Measurements from ENCODE around the gene DCST1. TPM values are rescaled to one million over a fixed set of nuclear protein-coding genes. Genes with fewer than 3 reads are reported as not detected.
A peak's percentile ranks its signal among the peaks of the same experiment; 100 is the strongest.

Gene DCST1
- polyA plus RNA-seq, 3 donors = not detected

DNA sequence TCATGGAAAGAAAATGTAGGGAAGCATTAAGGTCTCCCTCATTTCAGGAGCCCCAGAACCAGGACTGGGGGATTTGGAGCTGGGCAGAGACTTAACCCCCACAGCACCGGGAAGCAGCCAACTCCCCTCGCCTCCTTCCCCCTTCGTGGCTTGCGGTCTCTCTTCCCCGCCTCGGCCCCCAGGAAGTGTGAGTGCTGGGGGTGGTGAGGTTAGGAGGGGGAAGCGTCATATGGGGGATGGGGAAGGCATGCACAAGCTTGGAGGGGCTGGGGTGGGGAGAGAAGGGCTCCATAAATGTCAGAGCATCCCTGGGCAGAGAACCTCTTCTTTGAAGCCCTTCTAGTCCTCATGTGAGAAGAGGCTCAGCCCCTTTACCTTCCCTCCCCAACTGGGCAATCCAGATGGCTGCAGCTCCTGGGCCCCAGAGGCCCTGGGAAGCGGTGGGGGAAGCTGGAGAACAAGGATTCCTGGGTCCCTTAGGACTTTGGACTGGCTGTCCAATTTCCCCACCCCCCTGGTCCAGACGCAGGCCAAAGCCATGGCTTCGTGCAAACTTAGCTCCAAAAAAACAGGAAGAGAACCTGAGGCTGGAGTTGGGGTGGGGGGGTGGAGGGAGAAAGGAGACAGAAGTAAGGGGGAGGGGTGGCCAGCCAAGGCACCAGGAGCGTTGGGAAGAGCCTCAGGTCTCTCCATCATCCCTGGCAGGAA is 23.3 kb upstream of the DCST1 start:
- H3K27ac ChIP-seq (ENCODE audit: low read depth, low read length) = no peak overlapping the region
- 35 to 52% (median 39%) methylated on average over 7 to 11 of the region's 11 CpGs for WGBS, 3 donors

DNA sequence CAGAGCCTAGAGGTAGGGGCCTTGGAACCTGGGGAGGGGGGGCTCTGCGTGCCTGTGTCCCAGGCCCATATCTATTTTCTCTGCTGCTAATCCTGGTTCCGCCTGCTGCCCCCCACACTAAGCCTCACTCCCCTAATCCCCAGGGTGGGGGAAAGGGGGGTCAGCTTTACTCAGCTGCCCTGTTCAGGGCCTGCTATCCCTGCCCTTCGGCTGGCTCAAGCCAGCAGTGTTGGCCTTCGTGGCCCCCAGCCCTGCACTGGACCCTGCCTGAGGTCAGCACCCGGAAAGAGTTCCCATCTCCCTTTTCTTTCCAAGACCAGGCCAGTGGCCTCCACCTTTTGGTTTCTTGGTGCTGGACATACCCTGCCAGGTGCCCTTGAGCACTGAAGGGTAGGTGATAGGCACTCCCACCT is 22.6 kb upstream of the DCST1 start:
- 48 to 79% (median 73%) methylated on average over 3 to 5 of the region's 5 CpGs for WGBS, 3 donors
- H3K27ac ChIP-seq (ENCODE audit: low read depth, low read length) = no peak overlapping the region

DNA sequence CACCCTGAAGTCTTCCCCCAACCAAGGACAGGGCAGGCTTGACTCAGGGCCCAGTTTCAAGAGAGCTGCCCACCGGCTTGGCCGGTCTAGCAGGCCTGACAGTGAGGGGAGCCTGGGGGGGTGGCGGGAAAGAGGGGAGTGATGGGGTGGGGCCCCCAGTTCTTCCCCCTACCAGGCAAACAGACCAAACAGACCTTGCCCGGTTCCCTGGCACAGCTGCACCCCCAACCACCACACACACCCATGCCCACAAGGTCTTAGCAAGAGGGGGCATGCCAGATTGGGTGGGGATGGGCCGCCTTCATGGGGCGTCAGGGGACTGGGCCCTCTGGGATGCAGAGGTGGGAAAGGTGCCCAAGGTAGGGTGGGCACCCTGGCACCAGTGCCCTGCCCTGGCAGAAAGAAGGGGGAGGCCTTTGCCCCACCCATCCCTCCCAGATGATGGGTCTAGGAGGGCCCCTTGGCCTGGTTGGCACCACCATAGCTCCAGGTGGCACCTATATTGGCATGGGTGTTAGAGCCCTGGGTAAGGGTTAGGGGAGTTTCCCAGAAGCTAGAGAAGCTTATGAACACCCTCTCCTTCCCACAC is 22.1 kb upstream of the DCST1 start:
- 61 to 84% (median 79%) methylated on average over 5 to 6 of the region's 6 CpGs for WGBS, 3 donors
- H3K27ac ChIP-seq (ENCODE audit: low read depth, low read length) = no peak overlapping the region

DNA sequence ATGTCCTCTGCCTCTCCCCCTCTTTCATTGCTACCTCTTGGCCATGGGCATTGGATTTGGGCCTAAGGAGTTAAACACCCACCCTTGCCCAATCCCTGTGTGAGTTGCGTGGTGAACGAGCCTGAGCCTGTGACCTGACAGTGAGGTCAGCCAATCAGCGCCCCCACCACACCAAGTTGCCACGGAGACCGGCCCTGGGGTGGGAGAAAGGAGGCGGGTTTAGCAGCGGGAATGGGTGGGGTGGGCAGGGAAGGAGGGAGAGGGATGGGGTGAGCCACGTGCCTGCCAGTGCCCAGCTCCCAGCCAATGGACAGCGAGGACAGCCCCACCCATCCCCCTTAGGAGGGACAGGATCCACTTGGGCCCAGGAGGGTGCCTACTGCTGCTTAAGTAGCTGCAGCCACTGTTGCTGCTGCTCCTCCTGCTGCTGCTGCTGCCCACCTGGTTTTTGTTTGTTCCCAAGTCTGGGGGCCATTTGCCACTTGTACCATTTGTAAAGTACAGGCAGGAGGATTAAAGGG is 21.5 kb upstream of the DCST1 start:
- H3K27ac ChIP-seq (ENCODE audit: low read depth, low read length) = no peak overlapping the region
- 26% methylated on average over 6 to 9 of the region's 9 CpGs for WGBS, 3 donors

DNA sequence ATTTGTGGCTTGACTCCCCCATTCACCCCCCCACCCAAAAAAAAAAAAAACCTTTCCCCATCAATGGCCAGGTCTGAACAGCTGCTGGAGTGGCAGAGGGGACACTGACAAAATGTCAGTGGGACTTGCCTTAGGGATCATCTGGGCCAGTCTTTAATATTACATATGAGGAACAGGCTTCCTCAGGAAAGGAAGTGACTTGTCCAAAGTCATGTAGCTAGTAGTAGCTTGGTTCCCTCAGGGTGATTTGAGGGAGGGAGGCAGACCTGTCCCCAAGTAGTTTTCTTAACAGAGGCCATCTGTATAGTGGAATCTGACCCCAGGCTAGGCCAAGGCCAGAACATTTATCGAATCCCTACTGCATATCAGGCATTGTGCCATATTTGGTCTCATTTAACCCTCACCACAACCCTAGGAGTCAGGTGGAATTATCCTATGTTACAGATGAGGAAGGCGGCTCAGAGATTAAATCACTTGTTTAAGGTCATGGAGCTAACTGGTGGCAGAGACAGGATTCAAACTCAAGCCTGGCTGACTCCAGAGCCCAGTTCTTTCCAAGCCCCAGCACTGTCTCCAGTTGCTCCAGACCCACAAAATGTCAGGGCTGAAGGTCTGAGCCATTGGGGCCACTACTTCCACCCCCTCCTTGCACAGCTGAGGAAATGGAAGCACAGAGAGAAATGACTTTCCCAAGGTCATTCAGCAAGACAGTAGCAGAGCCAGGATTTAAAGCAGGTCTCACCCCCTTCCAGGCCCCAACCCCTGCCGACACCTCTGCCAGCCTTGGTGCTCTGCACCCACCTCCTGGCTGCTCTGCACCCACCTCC is 20.6 kb upstream of the DCST1 start:
- 56 to 74% (median 67%) methylated on average over 3 of the region's 3 CpGs for WGBS, 3 donors

DNA sequence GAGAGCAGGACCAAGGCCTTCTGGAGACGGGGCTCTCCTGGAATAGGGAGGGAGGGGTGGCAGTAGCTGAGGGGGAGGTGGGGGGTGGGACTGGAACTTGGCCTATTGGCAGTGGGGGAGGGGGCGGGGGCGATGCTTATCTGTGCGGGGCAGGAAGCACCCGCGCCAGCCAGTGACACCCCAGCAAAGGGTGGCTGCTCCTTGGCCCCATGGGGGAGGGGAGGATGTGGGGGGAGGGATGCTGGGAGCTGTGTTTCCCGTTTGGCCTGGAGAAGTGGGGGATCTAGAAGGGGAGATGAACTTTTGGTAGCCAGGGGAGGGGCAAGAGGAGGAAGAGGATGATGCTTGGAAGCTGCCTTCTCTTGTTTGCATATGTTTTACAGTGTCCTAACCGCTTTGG is 20.0 kb upstream of the DCST1 start:
- WGBS, 3 donors = 28 to 62% (median 30%) methylated on average over 5 to 8 of the region's 8 CpGs
- H3K27ac ChIP-seq (ENCODE audit: low read depth, low read length) = no peak overlapping the region

More for the DNA sequence above, 20.6 kb upstream of the DCST1 start:
- H3K27ac ChIP-seq (ENCODE audit: low read depth, low read length) = no peak overlapping the region

DNA sequence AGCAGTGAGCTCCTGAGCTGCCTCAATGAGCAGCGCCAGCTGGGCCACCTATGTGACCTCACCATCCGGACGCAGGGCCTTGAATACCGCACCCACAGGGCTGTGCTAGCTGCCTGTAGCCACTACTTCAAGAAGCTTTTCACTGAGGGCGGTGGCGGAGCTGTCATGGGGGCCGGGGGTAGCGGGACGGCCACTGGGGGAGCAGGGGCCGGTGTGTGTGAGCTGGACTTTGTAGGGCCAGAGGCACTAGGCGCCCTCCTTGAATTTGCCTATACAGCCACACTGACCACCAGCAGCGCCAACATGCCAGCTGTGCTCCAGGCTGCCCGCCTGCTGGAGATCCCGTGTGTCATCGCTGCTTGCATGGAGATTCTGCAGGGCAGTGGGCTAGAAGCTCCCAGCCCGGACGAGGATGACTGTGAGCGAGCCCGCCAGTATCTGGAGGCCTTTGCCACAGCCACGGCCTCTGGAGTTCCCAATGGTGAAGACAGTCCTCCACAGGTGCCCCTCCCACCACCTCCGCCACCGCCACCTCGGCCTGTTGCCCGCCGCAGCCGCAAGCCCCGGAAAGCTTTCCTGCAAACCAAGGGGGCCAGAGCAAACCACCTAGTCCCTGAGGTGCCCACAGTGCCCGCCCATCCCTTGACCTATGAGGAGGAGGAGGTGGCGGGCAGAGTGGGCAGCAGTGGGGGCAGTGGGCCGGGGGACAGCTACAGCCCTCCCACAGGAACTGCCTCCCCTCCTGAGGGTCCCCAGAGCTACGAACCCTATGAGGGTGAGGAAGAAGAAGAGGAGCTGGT is 18.7 kb upstream of the DCST1 start:
- H3K27ac ChIP-seq (ENCODE audit: low read depth, low read length) = no peak overlapping the region
- 90 to 91% (median 91%) methylated on average over 30 to 31 of the region's 31 CpGs for whole genome bisulfite sequencing, 3 donors

DNA sequence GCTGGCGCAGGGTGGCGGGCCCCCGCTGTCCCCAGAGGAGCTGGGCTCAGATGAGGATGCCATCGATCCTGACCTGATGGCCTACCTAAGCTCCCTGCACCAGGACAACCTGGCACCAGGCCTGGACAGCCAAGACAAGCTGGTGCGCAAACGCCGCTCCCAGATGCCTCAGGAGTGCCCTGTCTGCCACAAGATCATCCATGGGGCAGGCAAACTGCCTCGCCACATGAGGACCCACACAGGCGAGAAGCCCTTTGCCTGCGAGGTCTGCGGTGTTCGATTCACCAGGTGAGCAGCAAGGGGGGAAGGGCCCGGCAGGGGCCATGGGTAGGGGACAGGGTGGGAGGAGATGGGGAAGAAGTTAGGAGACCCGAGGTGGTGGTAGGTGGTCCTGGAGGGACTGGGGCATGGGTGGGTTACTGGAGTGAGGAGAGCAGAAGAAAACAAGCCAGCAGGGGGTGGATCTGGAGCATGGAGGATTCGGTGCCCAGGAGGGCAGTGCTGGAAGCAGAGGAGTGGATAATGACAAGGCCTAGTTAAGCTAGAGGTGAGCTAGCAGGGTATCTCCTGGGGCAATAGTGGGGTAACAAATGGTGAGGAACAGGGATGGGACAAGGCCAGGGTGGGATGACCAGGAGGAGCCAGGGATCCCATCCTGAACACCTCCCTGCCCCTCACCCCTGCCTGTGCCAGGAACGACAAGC is 17.9 kb upstream of the DCST1 start:
- H3K27ac ChIP-seq (ENCODE audit: low read depth, low read length) = no peak overlapping the region
- 82 to 85% (median 85%) methylated on average over 16 of the region's 16 CpGs for WGBS, 3 donors

DNA sequence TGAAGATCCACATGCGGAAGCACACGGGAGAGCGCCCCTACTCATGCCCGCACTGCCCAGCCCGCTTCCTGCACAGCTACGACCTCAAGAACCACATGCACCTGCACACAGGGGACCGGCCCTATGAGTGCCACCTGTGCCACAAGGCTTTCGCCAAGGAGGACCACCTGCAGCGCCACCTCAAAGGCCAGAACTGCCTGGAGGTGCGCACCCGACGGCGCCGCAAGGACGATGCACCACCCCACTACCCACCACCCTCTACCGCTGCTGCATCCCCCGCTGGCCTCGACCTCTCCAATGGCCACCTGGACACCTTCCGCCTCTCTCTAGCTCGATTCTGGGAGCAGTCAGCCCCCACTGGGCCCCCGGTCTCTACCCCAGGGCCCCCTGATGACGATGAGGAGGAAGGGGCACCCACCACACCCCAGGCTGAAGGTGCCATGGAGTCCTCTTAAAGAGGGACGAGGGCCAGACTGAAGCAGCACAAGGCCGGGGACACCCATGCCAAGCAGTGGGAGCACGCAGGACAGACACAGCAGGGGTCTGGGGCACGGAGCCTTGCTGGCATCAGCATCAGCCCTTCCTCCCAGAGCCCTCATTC is 17.3 kb upstream of the DCST1 start:
- WGBS, 3 donors = 71 to 82% (median 77%) methylated on average over 24 to 26 of the region's 26 CpGs
- H3K27ac ChIP-seq (ENCODE audit: low read depth, low read length) = no peak overlapping the region

DNA sequence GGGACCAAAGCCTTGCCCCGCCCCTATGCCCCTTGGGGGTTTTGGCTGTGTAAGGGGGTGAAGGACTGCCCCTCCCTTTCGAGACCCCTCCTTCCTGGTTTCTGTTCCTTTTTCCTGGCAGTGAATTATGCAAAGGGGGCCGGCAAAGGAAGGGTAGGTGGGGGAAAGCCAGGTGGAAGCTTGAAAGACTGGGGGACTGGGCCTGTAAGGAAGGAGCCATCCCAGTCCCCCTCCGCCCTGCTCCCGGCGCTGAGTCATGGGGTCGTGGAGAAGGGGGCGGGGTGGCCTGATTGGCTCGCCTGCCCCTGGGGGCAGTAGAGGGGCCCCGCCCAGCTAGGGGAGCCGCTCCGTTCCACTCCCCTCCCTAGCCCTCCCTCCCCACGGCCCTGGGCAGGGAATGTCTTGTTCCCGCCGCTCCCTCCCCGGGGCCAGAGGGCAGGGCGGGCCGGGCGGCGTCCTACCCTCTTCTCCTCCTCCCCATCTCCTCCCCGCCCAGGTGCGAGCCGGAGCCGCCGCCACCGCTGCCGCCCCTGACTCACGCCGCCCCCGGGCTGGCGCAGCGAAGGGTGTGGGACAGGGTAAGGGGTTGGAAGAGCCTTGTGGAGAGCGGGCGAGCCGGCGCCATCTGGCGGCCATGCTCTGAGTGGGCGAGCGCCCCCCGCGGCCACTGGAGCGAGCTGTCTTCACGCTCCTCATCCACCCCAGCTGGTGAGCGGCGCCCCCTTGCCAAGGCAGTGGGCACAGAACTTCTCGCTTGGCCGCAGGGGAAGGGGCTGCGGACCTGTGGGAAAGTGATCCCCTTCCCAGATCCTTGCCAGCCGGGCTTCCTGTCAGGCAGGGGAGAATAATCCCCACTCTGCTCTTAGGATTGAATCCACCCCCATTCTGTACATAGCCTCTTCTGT is 16.3 kb upstream of the DCST1 start:
- WGBS, 3 donors = 3 to 7% (median 3%) methylated on average over 23 to 49 of the region's 49 CpGs

DNA sequence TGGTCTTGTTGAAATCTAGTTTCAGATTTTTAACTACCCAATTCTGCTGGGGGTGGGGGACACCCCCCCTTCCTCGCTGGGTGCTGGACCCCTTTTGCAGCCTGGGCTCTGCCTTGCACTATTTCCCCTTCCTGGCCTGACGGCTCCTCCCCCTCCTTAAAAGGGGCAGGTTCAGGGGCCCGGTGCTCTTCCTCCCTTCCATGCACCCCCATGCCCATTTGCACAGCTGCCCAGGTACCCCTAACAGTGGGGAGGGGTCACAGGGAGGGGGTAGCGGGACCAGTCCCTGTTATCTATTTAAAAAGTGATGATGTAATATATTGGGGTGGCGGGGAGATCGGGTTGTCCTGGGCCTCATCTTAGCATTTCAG is 15.7 kb upstream of the DCST1 start:
- WGBS, 3 donors = 37 to 53% (median 49%) methylated on average over 6 of the region's 6 CpGs
- H3K27ac ChIP-seq (ENCODE audit: low read depth, low read length) = no peak overlapping the region

More for the DNA sequence above, 16.3 kb upstream of the DCST1 start:
- H3K27ac ChIP-seq (ENCODE audit: low read depth, low read length) = peak overlapping the region; percentile 57

DNA sequence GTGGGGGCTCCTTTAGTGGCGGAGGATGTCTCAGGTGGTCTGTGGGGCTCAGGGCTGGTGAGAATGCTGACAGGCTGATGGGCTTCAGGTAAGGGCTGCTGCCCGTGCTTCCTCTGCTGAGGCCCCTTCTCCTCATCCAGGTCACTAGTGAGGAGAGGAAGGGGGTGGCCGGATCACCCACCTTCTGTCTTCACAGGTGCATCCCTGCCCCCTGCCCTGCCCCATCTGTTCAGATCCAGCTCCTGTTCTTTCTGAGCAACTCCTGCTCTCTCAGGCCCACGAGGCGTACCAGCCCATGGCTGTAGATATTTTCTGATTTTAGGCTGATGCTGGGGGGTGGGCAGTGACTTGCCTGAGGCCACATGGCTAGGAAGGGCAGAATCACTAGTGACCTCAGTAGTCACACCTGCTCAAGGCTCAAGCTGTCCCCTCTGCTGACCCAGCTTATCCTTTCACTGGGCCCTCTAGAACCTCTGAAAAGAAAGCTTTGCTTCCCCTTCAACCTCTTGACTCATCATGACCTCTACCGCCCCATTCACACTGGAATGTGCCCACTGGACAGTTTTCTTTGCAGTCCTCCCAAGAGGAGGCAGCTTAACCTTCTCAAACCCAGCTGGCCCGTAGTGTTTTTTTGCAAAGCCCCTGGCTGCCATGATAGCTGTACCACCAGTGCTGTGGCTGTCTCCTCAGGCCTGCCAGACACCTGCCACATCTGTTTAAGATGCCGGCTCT is 14.8 kb upstream of the DCST1 start:
- 84 to 90% (median 85%) methylated on average over 8 of the region's 8 CpGs for WGBS, 3 donors
- no peak overlapping the region for H3K27ac ChIP-seq (ENCODE audit: low read depth, low read length)

DNA sequence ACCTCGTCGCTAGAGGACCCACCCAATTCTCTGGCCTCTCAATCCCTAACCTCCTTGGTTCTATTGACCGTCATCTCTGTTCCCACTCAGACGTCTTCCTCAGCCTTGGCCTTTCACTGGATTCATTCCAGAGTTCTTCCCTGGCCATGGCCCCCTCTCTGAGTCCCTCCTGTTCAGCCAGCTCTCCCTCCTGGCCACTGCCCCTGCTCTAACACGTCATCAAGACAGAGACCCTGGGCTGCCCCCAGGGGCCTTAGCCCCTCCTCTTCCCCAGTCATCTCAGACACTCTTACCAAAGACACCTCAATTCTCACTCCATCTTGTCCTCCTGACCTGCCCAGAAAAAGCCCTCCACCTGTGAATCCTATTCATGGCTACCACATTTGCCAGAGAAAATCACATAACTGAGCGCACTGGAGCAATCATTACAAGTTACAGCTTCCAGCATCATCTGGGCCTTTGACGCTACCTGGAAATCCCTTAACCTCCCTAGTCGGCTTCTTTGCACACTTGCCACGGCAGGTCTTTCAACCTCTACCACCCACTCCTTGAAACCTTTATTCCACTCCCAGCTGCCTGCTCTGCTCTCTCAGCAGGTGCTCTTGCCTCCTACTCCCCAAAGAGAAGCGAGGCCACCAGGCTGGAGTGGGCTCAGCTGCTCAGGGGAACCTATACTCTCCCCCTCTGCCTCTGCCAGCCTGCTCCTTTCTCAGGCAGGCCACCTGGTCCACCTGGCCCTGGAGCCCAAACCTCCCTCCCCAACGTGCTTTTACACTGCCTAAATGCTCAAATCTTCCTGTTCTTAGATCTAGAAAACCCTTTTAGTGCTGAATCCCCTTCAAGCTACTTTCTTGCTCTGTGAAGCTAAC is 14.0 kb upstream of the DCST1 start:
- no peak overlapping the region for H3K27ac ChIP-seq (ENCODE audit: low read depth, low read length)
- WGBS, 3 donors = 75 to 87% (median 82%) methylated on average over 11 of the region's 11 CpGs

DNA sequence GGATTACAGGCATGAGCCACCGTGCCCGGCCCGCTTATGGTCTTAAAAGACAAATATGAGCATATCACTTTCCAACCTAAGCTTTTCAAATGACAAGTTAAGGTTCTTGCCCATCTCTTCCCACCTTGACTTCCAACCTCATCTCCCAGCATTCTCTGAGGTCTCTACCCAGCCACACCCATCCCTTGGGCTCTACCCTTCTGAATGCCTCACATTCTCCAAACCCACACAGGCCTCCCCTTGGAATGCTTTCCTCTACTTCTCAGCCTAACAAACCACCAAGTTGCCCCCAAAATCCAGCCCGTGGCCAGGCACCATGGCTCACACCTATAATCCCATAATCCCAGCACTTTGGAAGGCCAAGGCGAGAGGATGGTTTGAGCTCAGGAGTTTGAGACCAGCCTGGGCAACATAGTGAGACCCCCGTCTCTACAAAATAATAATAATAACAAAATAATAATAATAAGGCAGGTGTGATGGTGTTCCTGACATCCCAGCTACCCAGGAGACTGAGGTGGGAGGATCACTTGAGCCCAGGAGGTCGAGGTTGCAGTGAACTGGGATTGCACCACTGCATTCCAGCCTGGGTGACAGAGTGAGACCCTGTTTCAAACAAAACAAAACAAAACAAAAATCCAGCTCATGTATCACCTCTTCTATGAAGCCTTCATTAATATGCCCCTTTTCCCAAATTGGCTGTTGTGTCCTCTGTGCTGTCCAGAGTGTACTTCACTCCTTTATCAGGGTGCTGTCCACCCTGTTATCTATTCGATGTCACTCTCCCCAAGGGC is 11.3 kb upstream of the DCST1 start:
- 84 to 89% (median 85%) methylated on average over 8 of the region's 8 CpGs for WGBS, 3 donors
- no peak overlapping the region for H3K27ac ChIP-seq (ENCODE audit: low read depth, low read length)

DNA sequence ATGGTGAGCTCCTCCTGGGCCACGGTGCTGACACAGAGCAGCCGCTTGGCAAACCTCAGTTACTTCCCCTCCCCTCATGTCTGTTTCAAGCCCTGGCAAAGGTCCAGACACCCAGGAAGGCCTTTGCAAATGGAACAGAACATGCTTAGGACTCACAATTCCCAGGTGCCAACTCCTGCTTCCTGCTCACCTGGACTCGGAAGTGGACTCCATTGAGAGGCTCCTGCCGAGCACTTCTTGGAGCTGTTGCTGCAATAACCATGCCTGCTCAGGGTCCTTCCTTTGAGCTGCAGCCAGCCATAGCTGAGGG is 10.7 kb upstream of the DCST1 start:
- no peak overlapping the region for H3K27ac ChIP-seq (ENCODE audit: low read depth, low read length)
- 39 to 63% (median 56%) methylated on average over 4 of the region's 4 CpGs for WGBS, 3 donors
